Ishikawa (cell line): ENCODE results near the gene THOC2.

Source experiments
- CEBPB ChIP-seq: IDR thresholded peaks from 2 replicates; pipeline ENCODE4 v1.6.1; 2012
- CREB1 ChIP-seq: IDR thresholded peaks from 2 replicates; pipeline ENCODE4 v1.6.1; 2012; ENCODE audit warnings: low read depth
- EGR1 ChIP-seq: IDR thresholded peaks from 2 replicates; pipeline ENCODE4 v1.6.1; 2012
- EP300 ChIP-seq: IDR thresholded peaks from 2 replicates; pipeline ENCODE4 v1.6.1; 2012; ENCODE audit warnings: borderline replicate concordance
- FOXM1 ChIP-seq: IDR thresholded peaks from 2 replicates; pipeline ENCODE4 v1.6.1; 2012; ENCODE audit warnings: low read depth, borderline replicate concordance
- NFIC ChIP-seq: IDR thresholded peaks from 2 replicates; pipeline ENCODE4 v1.6.1; 2012
- RAD21 ChIP-seq: IDR thresholded peaks from 2 replicates; pipeline ENCODE4 v1.6.1; 2012; ENCODE audit warnings: low read depth
- TAF1 ChIP-seq: IDR thresholded peaks from 2 replicates; pipeline ENCODE4 v1.6.1; 2012; ENCODE audit warnings: low read depth, mild to moderate bottlenecking
- TCF12 ChIP-seq: IDR thresholded peaks from 2 replicates; pipeline ENCODE4 v1.6.1; 2012; ENCODE audit warnings: low read depth
- TEAD4 ChIP-seq: IDR thresholded peaks from 2 replicates; pipeline ENCODE4 v1.6.1; 2012
- YY1 ChIP-seq: IDR thresholded peaks from 2 replicates; pipeline ENCODE4 v1.6.1; 2012; ENCODE audit warnings: low read depth
- ZBTB7A ChIP-seq: IDR thresholded peaks from 2 replicates; pipeline ENCODE4 v1.6.1; 2012; ENCODE audit warnings: low read depth
- TF ChIP-seq, protein P1 (sequence below): IDR thresholded peaks from 2 replicates; pipeline ENCODE4 v1.6.1; 2012; ENCODE audit warnings: low read depth, mild to moderate bottlenecking
- TF ChIP-seq, protein P2 (sequence below): IDR thresholded peaks from 2 replicates; pipeline ENCODE4 v1.6.1; 2012
- TF ChIP-seq, protein P3 (sequence below): IDR thresholded peaks from 2 replicates; pipeline ENCODE4 v1.6.1; 2012

Gene THOC2

DNA sequence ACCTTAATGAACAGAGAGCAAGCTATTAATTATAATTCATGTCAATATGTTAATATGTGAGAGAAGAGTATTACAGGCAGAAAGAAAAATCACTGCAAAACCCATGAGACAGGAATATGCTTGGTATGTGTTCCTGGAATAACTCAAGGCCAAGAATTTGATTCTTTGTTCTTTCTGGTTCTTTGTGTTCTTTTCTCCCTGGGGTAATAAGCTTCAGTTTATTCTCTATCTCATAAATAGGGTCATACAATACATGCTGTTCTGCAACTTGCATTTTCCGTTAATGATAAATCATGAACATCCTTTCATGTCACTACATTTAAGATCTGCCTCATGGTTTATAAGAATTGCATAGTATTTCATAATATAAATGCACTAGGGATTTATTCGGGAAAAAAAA lies 16.8 kb upstream of the THOC2 start:
- TF ChIP-seq, protein P1, sequence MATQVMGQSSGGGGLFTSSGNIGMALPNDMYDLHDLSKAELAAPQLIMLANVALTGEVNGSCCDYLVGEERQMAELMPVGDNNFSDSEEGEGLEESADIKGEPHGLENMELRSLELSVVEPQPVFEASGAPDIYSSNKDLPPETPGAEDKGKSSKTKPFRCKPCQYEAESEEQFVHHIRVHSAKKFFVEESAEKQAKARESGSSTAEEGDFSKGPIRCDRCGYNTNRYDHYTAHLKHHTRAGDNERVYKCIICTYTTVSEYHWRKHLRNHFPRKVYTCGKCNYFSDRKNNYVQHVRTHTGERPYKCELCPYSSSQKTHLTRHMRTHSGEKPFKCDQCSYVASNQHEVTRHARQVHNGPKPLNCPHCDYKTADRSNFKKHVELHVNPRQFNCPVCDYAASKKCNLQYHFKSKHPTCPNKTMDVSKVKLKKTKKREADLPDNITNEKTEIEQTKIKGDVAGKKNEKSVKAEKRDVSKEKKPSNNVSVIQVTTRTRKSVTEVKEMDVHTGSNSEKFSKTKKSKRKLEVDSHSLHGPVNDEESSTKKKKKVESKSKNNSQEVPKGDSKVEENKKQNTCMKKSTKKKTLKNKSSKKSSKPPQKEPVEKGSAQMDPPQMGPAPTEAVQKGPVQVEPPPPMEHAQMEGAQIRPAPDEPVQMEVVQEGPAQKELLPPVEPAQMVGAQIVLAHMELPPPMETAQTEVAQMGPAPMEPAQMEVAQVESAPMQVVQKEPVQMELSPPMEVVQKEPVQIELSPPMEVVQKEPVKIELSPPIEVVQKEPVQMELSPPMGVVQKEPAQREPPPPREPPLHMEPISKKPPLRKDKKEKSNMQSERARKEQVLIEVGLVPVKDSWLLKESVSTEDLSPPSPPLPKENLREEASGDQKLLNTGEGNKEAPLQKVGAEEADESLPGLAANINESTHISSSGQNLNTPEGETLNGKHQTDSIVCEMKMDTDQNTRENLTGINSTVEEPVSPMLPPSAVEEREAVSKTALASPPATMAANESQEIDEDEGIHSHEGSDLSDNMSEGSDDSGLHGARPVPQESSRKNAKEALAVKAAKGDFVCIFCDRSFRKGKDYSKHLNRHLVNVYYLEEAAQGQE: no peak

- TF ChIP-seq TAF1: no peak
- TF ChIP-seq CREB1: no peak
- no peak for TF ChIP-seq NFIC
- TF ChIP-seq FOXM1: no peak
- no peak for TF ChIP-seq TEAD4
- TF ChIP-seq RAD21: no peak
- TF ChIP-seq CEBPB: no peak
- TF ChIP-seq EGR1: no peak
- TF ChIP-seq EP300: no peak
- TF ChIP-seq, protein P2, sequence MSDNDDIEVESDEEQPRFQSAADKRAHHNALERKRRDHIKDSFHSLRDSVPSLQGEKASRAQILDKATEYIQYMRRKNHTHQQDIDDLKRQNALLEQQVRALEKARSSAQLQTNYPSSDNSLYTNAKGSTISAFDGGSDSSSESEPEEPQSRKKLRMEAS: no peak
These were observed 12.7 kb upstream of the THOC2 start for GRCh38 chrX:123745511-123745910.

DNA sequence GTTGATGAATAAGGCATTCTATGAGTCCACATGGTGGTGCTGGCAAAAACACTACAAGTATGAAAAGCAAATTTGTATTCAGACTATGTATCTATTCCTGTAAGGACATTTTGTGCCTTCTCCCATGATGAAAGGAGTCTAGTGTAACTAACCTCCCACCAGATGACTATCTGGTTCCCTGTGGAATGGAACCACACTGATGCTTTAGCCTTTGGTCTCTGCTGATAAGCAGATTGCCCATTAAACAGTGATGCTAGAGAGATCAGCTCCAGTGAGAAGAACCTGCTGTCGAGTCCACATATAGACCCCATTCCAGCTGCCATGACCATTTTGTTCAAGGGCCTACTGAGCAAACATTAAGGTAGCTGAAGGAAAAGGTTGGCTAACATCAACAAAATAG lies 10.5 kb upstream of the THOC2 start:
- no peak for TF ChIP-seq RAD21
- no peak for TF ChIP-seq TCF12
- no peak for TF ChIP-seq TEAD4
- TF ChIP-seq, protein P1: no peak
- TF ChIP-seq, protein P2: no peak
- no peak for TF ChIP-seq EP300
- TF ChIP-seq YY1: no peak
- TF ChIP-seq TAF1: no peak
- no peak for TF ChIP-seq FOXM1
- TF ChIP-seq, protein P3, sequence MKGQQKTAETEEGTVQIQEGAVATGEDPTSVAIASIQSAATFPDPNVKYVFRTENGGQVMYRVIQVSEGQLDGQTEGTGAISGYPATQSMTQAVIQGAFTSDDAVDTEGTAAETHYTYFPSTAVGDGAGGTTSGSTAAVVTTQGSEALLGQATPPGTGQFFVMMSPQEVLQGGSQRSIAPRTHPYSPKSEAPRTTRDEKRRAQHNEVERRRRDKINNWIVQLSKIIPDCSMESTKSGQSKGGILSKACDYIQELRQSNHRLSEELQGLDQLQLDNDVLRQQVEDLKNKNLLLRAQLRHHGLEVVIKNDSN: no peak

DNA sequence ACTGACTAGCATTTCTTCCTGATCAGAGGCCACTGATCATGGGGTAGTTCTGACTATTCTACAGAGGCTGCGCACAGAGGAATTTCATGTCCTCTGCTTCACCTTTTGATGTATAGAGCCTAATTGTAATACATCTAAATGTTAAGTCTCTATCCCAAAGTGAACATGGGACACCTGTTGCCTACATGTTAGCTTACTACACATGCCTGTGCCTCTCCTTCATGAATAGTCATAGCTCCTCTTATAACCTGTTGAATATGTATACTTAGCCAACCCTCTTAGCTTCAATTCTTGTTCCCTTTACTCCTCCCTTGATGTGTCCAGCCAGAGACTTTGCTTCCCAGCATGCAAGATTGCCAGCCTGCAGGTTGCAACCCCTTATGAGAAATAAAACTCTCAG lies 9.6 kb upstream of the THOC2 start:
- TF ChIP-seq CREB1: no peak
- TF ChIP-seq, protein P3: no peak
- no peak for TF ChIP-seq TAF1
- TF ChIP-seq, protein P1: no peak
- TF ChIP-seq FOXM1: no peak
- TF ChIP-seq YY1: no peak
- no peak for TF ChIP-seq ZBTB7A
- TF ChIP-seq EP300: no peak
- TF ChIP-seq, protein P2: no peak
- TF ChIP-seq RAD21: no peak
- no peak for TF ChIP-seq EGR1
- no peak for TF ChIP-seq TEAD4
- no peak for TF ChIP-seq NFIC
- TF ChIP-seq CEBPB: no peak
- TF ChIP-seq TCF12: no peak

DNA sequence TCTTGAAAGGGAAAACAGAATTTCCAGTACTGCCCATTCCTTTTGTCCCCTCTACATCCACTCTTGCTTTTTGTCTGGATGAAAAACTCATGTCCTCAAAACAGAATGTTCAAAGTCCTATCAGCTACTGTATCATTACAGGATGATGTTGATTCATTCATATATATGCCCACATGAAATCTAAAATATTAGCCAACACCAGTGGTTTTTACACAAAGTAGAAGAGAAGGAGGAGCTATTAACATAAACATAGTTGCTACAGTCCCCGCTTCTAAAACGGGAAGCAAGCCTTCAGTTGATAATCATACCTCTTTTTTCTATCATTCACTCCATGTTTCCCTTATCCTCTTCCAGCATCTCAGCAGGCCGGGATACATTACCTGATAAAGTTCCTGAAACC lies 7.7 kb upstream of the THOC2 start:
- TF ChIP-seq CEBPB: no peak
- TF ChIP-seq NFIC: no peak
- TF ChIP-seq FOXM1: no peak
- TF ChIP-seq TAF1: no peak
- TF ChIP-seq, protein P3: no peak
- no peak for TF ChIP-seq TCF12
- no peak for TF ChIP-seq CREB1
- TF ChIP-seq, protein P1: no peak
